K562 (cell line): ENCODE data around the gene BLID. TPM values are rescaled to one million over a fixed set of nuclear protein-coding genes. Genes with fewer than 3 reads are reported as not detected.

Experiments
- CREBBP ChIP-seq: IDR thresholded peaks from one replicate; pipeline ENCODE4 v1.6.1; 2012; ENCODE audit warnings: low read depth, mild to moderate bottlenecking, control low read depth, inconsistent platforms, low read length
- CTCF ChIP-seq, 3 experiments: IDR thresholded peaks in 2 of 3; conservative IDR thresholded peaks in 1 of 3; 2 replicates each; pipeline ENCODE4 v1.5.1; 2011 to 2012; ENCODE audit warnings: low read length in 3 of 3, mild to moderate bottlenecking in 3 of 3, control low read depth in 2 of 3, improper control_type of control experiment in 1 of 3, inconsistent platforms in 1 of 3, low read depth in 1 of 3, mixed read lengths in 1 of 3, moderate library complexity in 1 of 3; ENCODE audit not compliant: insufficient read depth in 2 of 3
- MXD1 ChIP-seq: fragments of 250-450 bp; sonication (Bioruptor Pico); IDR thresholded peaks from 2 replicates; pipeline ENCODE4 v1.8.0; 2021; ENCODE audit warnings: borderline replicate concordance, mild to moderate bottlenecking, moderate library complexity; ENCODE audit not compliant: poor library complexity, severe bottlenecking
- NR0B1 ChIP-seq: fragments of 450-650 bp; IDR thresholded peaks from one replicate; pipeline ENCODE4 v1.6.1; 2018; ENCODE audit warnings: mild to moderate bottlenecking, moderate library complexity; ENCODE audit not compliant: partially characterized antibody
- U2AF2 ChIP-seq: fragments of 200-400 bp; formaldehyde crosslinking; optimal IDR thresholded peaks from 2 replicates; pipeline ENCODE3; 2017; ENCODE audit warnings: low read depth, mild to moderate bottlenecking, low read length
- YBX1 ChIP-seq: fragments of 450-650 bp; IDR thresholded peaks from 2 replicates; pipeline ENCODE4 v1.7.1; 2016; ENCODE audit warnings: mild to moderate bottlenecking
- ZNF717 ChIP-seq: fragments of 250-450 bp; sonication (Bioruptor Pico); IDR thresholded peaks from 2 replicates; pipeline ENCODE4 v1.5.0; 2021
- polyA plus RNA-seq, 8 experiments: library from polyadenylated mRNA; depleted of rRNA in 4 of 8; stranded (reverse) in 5 of 8; unstranded in 3 of 8; fragments of >200 nt; fragmentation: Nextera tagmentation in 2 of 8; fragmentation: Illumina TruSeq in 1 of 8; extraction: Ambion mirVana in 2 of 8; extraction: Trizol in 1 of 8; gene quantifications; 2 replicates each; pipeline versions ENCODE4 v1.2.1 to v1.2.3, GENCODE V29; 2011 to 2014; ENCODE audit warnings: inconsistent platforms in 1 of 8, missing spikeins in 1 of 8
- total RNA-seq, 7 experiments: library from RNA; depleted of rRNA in 6 of 7; stranded (reverse); fragments of >200 nt in 6 of 7; fragmentation: Illumina TruSeq in 2 of 7; extraction: Trizol in 2 of 7; gene quantifications; 2 replicates each; pipeline versions ENCODE4 v1.2.1 to v1.2.3, GENCODE V29; 2011 to 2021; ENCODE audit warnings: low replicate concordance in 1 of 7

Gene BLID
- total and polyA plus RNA-seq, 9 of the 15 experiments (the other 6 are each of a cell fraction or from before 2014, with no cell fraction given): not detected

GRCh38 chr11:122108192-122108799, 7.7 kb downstream of the BLID start (continued):
- TF ChIP-seq MXD1: no peak
- TF ChIP-seq YBX1: no peak
- TF ChIP-seq CREBBP: no peak
- TF ChIP-seq CTCF (IDR thresholded peaks at IDR 0.05 in 2 of 3, conservative IDR thresholded peaks at IDR 0.05 in 1 of 3; ENCODE audit: insufficient read depth in 2 of 3, low read depth in 1 of 3, low read length in 3 of 3): peak; percentile 11 to 43 (median 28); a peak in 3 of 6 replicates
- TF ChIP-seq NR0B1: no peak
- no peak for TF ChIP-seq ZNF717 (CRISPR knock-in tag)
- TF ChIP-seq U2AF2: no peak
